WTC11 (cell line): ENCODE data around the gene GNLY. TPM values are rescaled to one million over a fixed set of nuclear protein-coding genes. Genes with fewer than 3 reads are reported as not detected.
A peak's percentile ranks its signal among the peaks of the same experiment; 100 is the strongest.

Experiments used
- ATAC-seq: fragments of 200-7000 bp; cut with Tn5 transposase; 2 replicates; pipeline ENCODE4 v1.10.0; 2021; ENCODE audit warnings: mild to moderate bottlenecking, moderate library complexity
- CTCF ChIA-PET: fragments of 300-600 bp; sonication (Branson Sonifier 250); formaldehyde crosslinking; loops from one replicate; lab custom pipeline; 2021; ENCODE audit warnings: antibody characterized with exemption; lab: Charles Lee
- POLR2A ChIA-PET: fragments of 350-600 bp; sonication (Branson Sonifier 250); formaldehyde crosslinking; loops from one replicate; lab custom pipeline; 2021; ENCODE audit warnings: antibody characterized with exemption; lab: Charles Lee
- DNase-seq: peaks from one replicate; pipeline ENCODE4 v3.0.0; 2021; ENCODE audit warnings: low spot score
- H3K27ac Mint-ChIP-seq: 2 replicates; pipeline ENCODE4 v1.8.0; 2021; ENCODE audit warnings: mixed read lengths
- H3K27me3 Mint-ChIP-seq: 2 replicates; pipeline ENCODE4 v1.8.0; 2021; ENCODE audit warnings: low read depth, mild to moderate bottlenecking, moderate library complexity, mixed read lengths
- H3K36me3 Mint-ChIP-seq: 2 replicates; pipeline ENCODE4 v1.8.0; 2021; ENCODE audit warnings: mixed read lengths
- H3K4me1 Mint-ChIP-seq: 2 replicates; pipeline ENCODE4 v1.8.0; 2022; ENCODE audit warnings: mixed read lengths
- H3K4me3 Mint-ChIP-seq: 2 replicates; pipeline ENCODE4 v1.8.0; 2021; ENCODE audit warnings: mild to moderate bottlenecking, moderate library complexity, mixed read lengths
- H3K9me3 Mint-ChIP-seq: 2 replicates; pipeline ENCODE4 v1.8.0; 2021; ENCODE audit warnings: mixed read lengths
- ARID4B ChIP-seq: sonication (generic); formaldehyde crosslinking; IDR thresholded peaks from 2 replicates; pipeline ENCODE4 v1.8.0; 2023; ENCODE audit warnings: missing genetic modification reagents, mild to moderate bottlenecking, borderline replicate concordance
- CTCF ChIP-seq: fragments of 200-600 bp; IDR thresholded peaks from 2 replicates; pipeline ENCODE4 v1.8.0; 2022; ENCODE audit warnings: antibody characterized with exemption
- GABPB1 ChIP-seq: sonication (generic); formaldehyde crosslinking; IDR thresholded peaks from 2 replicates; pipeline ENCODE4 v1.8.1; 2023; ENCODE audit warnings: mild to moderate bottlenecking, missing genetic modification reagents
- HMGA2 ChIP-seq: fragments of 250-450 bp; sonication (Bioruptor Pico); IDR thresholded peaks from 2 replicates; pipeline ENCODE4 v1.4.0; 2021; ENCODE audit warnings: mild to moderate bottlenecking, moderate library complexity
- NR2C2 ChIP-seq: sonication (generic); formaldehyde crosslinking; IDR thresholded peaks from 2 replicates; pipeline ENCODE4 v1.8.0; 2022; ENCODE audit warnings: mild to moderate bottlenecking, missing genetic modification reagents
- PREB ChIP-seq: sonication (generic); formaldehyde crosslinking; IDR thresholded peaks from 2 replicates; pipeline ENCODE4 v1.8.1; 2022; ENCODE audit warnings: mild to moderate bottlenecking, missing genetic modification reagents, moderate library complexity, borderline replicate concordance
- USF2 ChIP-seq: sonication (generic); formaldehyde crosslinking; IDR thresholded peaks from 2 replicates; pipeline ENCODE4 v1.8.1; 2023; ENCODE audit warnings: mild to moderate bottlenecking, missing genetic modification reagents, moderate library complexity
- ZBTB21 ChIP-seq: sonication (generic); formaldehyde crosslinking; IDR thresholded peaks from 2 replicates; pipeline ENCODE4 v1.8.1; 2023; ENCODE audit warnings: mild to moderate bottlenecking, missing genetic modification reagents, borderline replicate concordance
- ZNF121 ChIP-seq: sonication (generic); formaldehyde crosslinking; IDR thresholded peaks from 2 replicates; pipeline ENCODE4 v1.8.0; 2023; ENCODE audit warnings: missing genetic modification reagents
- ZNF232 ChIP-seq: sonication (generic); formaldehyde crosslinking; IDR thresholded peaks from 2 replicates; pipeline ENCODE4 v1.8.0; 2022; ENCODE audit warnings: mild to moderate bottlenecking, missing genetic modification reagents
- ZNF263 ChIP-seq: sonication (generic); formaldehyde crosslinking; IDR thresholded peaks from 2 replicates; pipeline ENCODE4 v1.8.1; 2022; ENCODE audit warnings: low read depth, mild to moderate bottlenecking, moderate library complexity, missing genetic modification reagents
- ZNF396 ChIP-seq: fragments of 250-450 bp; sonication (Bioruptor Pico); IDR thresholded peaks from 2 replicates; pipeline ENCODE4 v1.8.0; 2021; ENCODE audit warnings: mild to moderate bottlenecking, moderate library complexity, borderline replicate concordance
- ZNF512 ChIP-seq: sonication (generic); formaldehyde crosslinking; IDR thresholded peaks from 2 replicates; pipeline ENCODE4 v1.8.1; 2022; ENCODE audit warnings: missing genetic modification reagents, borderline replicate concordance
- total RNA-seq: library from RNA; stranded (reverse); gene quantifications from 3 replicates; pipeline ENCODE4 v1.2.3, GENCODE V29; 2021

GNLY gene
- total RNA-seq, 1 experiment from 2014 or later: not detected

- no peak for TF ChIP-seq ARID4B
Observed at GRCh38 chr2:85706063-85706462, 11.9 kb downstream of the GNLY start (continued).

- Mint-ChIP-seq H3K4me1 (peaks cover 21% of the 10 kb centered on the region), H3K27me3 (peaks cover 12% of the 10 kb centered on the region), H3K4me3 (no peak overlapping the region), H3K27ac (no peak overlapping the region), H3K9me3 (no peaks in the 10 kb centered on the region), H3K36me3 (no peaks in the 10 kb centered on the region)
- ChIA-PET CTCF (interaction anchor here (0.6 to 4.3 kb wide), 31 partner anchors 9 to 399 kb away, joined by 3 to 42 read pairs (median 6); partner anchors contain the start of genes ATOH8, GNLY and POLR1A), POLR2A (no interaction called here)
- TF ChIP-seq ZNF263 (no peak), PREB (no peak), HMGA2 (CRISPR knock-in tag) (no peak), ZBTB21 (CRISPR knock-in tag) (no peak), GABPB1 (CRISPR knock-in tag) (no peak), ZNF232 (CRISPR knock-in tag) (no peak), ZNF396 (CRISPR knock-in tag) (no peak), ZNF121 (CRISPR knock-in tag) (no peak), NR2C2 (CRISPR knock-in tag) (no peak), CTCF (no peak), ZNF512 (no peak)
- DNase-seq: no peak
- ATAC-seq: peak; percentile 33; the same call in 1 of the 2 replicates
Observed at GRCh38 chr2:85706599-85707296, 12.6 kb downstream of the GNLY start.

GRCh38 chr2:85707304-85707703 lies 13.1 kb downstream of the GNLY start:
- ChIA-PET POLR2A (no interaction called here), CTCF (interaction anchor here (0.6 to 4.3 kb wide), 31 partner anchors 8 to 398 kb away, joined by 3 to 42 read pairs (median 6); partner anchors contain the start of genes ATOH8, GNLY and POLR1A)
- DNase-seq: peak; percentile 47
- Mint-ChIP-seq H3K27ac (no peak overlapping the region), H3K36me3 (no peaks in the 10 kb centered on the region), H3K27me3 (peaks cover 12% of the 10 kb centered on the region), H3K4me3 (no peak overlapping the region), H3K9me3 (no peaks in the 10 kb centered on the region), H3K4me1 (peaks cover 15% of the 10 kb centered on the region)
- TF ChIP-seq USF2 (CRISPR knock-in tag) (no peak), CTCF (peak; percentile 72; the same call in 1 of the 2 replicates)
- peak; percentile 82 for ATAC-seq
